HCT116 (cell line): ENCODE measurements around the gene SUPT3H. TPM values are rescaled to one million over a fixed set of nuclear protein-coding genes. Genes with fewer than 3 reads are reported as not detected.

Experiments
- ATAC-seq: fragments of 200-7000 bp; cut with Tn5 transposase; 2 replicates; pipeline ENCODE4 v1.9.1; 2020; ENCODE audit warnings: mild to moderate bottlenecking, moderate library complexity
- BruUV-seq: library from RNA; stranded (reverse); fragments of 400-500 nt; replicated peaks from 2 replicates; lab custom pipeline; 2021; lab: Mats Ljungman, UMichigan
- CTCF ChIA-PET: fragments of 300-600 bp; sonication (Branson Sonifier 250); formaldehyde crosslinking; loops from one replicate; lab custom pipeline; 2021; ENCODE audit warnings: antibody characterized with exemption; lab: Charles Lee
- POLR2A ChIA-PET: fragments of 300-600, 350-600 bp; sonication (Branson Sonifier 250); formaldehyde crosslinking; loops from one replicate; lab custom pipeline; 2021; ENCODE audit warnings: antibody characterized with exemption; lab: Charles Lee
- RAD21 ChIA-PET, 2 experiments: fragments of 300-600 bp; sonication (Branson Sonifier 250); formaldehyde crosslinking; loops; one replicate each; lab custom pipeline; 2023; ENCODE audit warnings: low total read pairs in 2 of 2; ENCODE audit not compliant: uncharacterized antibody in 2 of 2, unreplicated experiment in 2 of 2, low non-redundant PET in 1 of 2; lab: Charles Lee
- DNase-seq: peaks from one replicate; pipeline ENCODE4 v3.0.0-alpha.2; 2010; ENCODE audit warnings: low read depth, low spot score
- H2AFZ ChIP-seq: fragments of 200-600 bp; shearing (Covaris generic), sonication (generic); 2 replicates; pipeline ENCODE4 v1.6.1; 2017; ENCODE audit warnings: low read depth, mixed run types, mixed read lengths, antibody characterized with exemption, low read length; ENCODE audit not compliant: poor library complexity, severe bottlenecking
- H3K27ac ChIP-seq: 2 replicates; pipeline ENCODE4 v1.5.1; 2012; ENCODE audit warnings: low read depth, low read length
- H3K27me3 ChIP-seq: fragments of 200-600 bp; sonication (generic); 2 replicates; pipeline ENCODE4 v1.6.1; 2016; ENCODE audit warnings: mixed run types, low read length, mixed read lengths; ENCODE audit not compliant: insufficient read depth
- H3K36me3 ChIP-seq, 2 experiments: fragments of 200-500 bp in 1 of 2; fragments of 200-600 bp in 1 of 2; sonication (Bioruptor generic) in 1 of 2; sonication (generic) in 1 of 2; 2 replicates each; pipeline versions ENCODE4 v1.5.1 to v1.6.1; 2014 to 2016; ENCODE audit warnings: low read length in 2 of 2, inconsistent platforms in 1 of 2, mixed read lengths in 1 of 2, mixed run types in 1 of 2; ENCODE audit not compliant: insufficient read depth in 2 of 2, control insufficient read depth in 1 of 2
- H3K4me1 ChIP-seq, 2 experiments: fragments of 200-600 bp in 1 of 2; sonication (generic) in 1 of 2; 2 replicates each; pipeline versions ENCODE4 v1.5.1 to v1.6.1; 2012 to 2017; ENCODE audit warnings: low read length in 2 of 2, inconsistent platforms in 1 of 2, mild to moderate bottlenecking in 1 of 2, mixed read lengths in 1 of 2, mixed run types in 1 of 2, moderate library complexity in 1 of 2; ENCODE audit not compliant: insufficient read depth in 2 of 2, control insufficient read depth in 1 of 2
- H3K4me2 ChIP-seq: fragments of 200-600 bp; sonication (generic); 2 replicates; pipeline ENCODE4 v1.6.1; 2017; ENCODE audit warnings: mixed run types, low read length, mixed read lengths
- H3K4me3 ChIP-seq, 2 experiments: fragments of 200-600 bp in 1 of 2; sonication (generic) in 1 of 2; replicated peaks in 1 of 2; 2 replicates each; pipeline ENCODE4 v1.5.1; 2011 to 2016; ENCODE audit warnings: low read length in 2 of 2, control low read depth in 1 of 2, low read depth in 1 of 2, mild to moderate bottlenecking in 1 of 2, mixed read lengths in 1 of 2, mixed run types in 1 of 2
- H3K79me2 ChIP-seq: fragments of 200-600 bp; sonication (generic); 2 replicates; pipeline ENCODE4 v1.6.1; 2017; ENCODE audit warnings: mild to moderate bottlenecking, mixed run types, low read length, moderate library complexity, mixed read lengths; ENCODE audit not compliant: insufficient read depth
- H3K9ac ChIP-seq: fragments of 200-600 bp; sonication (generic); 2 replicates; pipeline ENCODE4 v1.6.1; 2016; ENCODE audit warnings: low read length, mixed read lengths
- H3K9me2 ChIP-seq: fragments of 200-600 bp; sonication (generic), shearing (Covaris generic); 2 replicates; pipeline ENCODE4 v1.6.1; 2017; ENCODE audit warnings: mixed run types, mild to moderate bottlenecking, moderate library complexity; ENCODE audit not compliant: insufficient read depth
- H3K9me3 ChIP-seq, 2 experiments: fragments of 200-500 bp in 1 of 2; fragments of 200-600 bp in 1 of 2; sonication (Bioruptor generic) in 1 of 2; sonication (generic) in 1 of 2; 2 replicates each; pipeline ENCODE4 v1.6.1; 2014 to 2017; ENCODE audit warnings: low read length in 2 of 2, mixed read lengths in 2 of 2, inconsistent platforms in 1 of 2, low read depth in 1 of 2, mild to moderate bottlenecking in 1 of 2, mixed run types in 1 of 2, moderate library complexity in 1 of 2; ENCODE audit not compliant: control insufficient read depth in 1 of 2, insufficient read depth in 1 of 2
- H4K20me1 ChIP-seq: fragments of 200-600 bp; sonication (generic), shearing (Covaris generic); 2 replicates; pipeline ENCODE4 v1.6.1; 2017; ENCODE audit warnings: mixed run types, mild to moderate bottlenecking, moderate library complexity; ENCODE audit not compliant: insufficient read depth
- EGR1 ChIP-seq: IDR thresholded peaks from 2 replicates; pipeline ENCODE4 v1.6.1; 2012; ENCODE audit warnings: low read depth
- ELF1 ChIP-seq: IDR thresholded peaks from 2 replicates; pipeline ENCODE4 v1.6.1; 2012; ENCODE audit warnings: low read depth, borderline replicate concordance
- EZH2phosphoT487 ChIP-seq: fragments of 200-600 bp; IDR thresholded peaks from 2 replicates; pipeline ENCODE4 v1.6.1; 2018; ENCODE audit warnings: antibody characterized with exemption, borderline replicate concordance
- FOSL1 ChIP-seq: IDR thresholded peaks from 2 replicates; pipeline ENCODE4 v1.6.1; 2012; ENCODE audit warnings: low read depth
- JUND ChIP-seq: IDR thresholded peaks from 2 replicates; pipeline ENCODE4 v1.6.1; 2012
- POLR2A ChIP-seq: IDR thresholded peaks from 2 replicates; pipeline ENCODE4 v1.7.0; 2011; ENCODE audit warnings: borderline replicate concordance; ENCODE audit not compliant: insufficient read depth, insufficient read length; ENCODE audit errors: extremely low read depth
- POLR2AphosphoS5 ChIP-seq: IDR thresholded peaks from 2 replicates; pipeline ENCODE4 v1.6.1; 2011; ENCODE audit warnings: mild to moderate bottlenecking, low read depth, low read length, moderate library complexity
- SP1 ChIP-seq: IDR thresholded peaks from 2 replicates; pipeline ENCODE4 v1.6.1; 2012; ENCODE audit warnings: low read depth
- SRF ChIP-seq: IDR thresholded peaks from 2 replicates; pipeline ENCODE4 v1.6.1; 2012; ENCODE audit warnings: low read depth
- TCF7L2 ChIP-seq: IDR thresholded peaks from 2 replicates; pipeline ENCODE4 v1.7.0; 2011; ENCODE audit warnings: borderline replicate concordance, inconsistent platforms; ENCODE audit not compliant: insufficient read depth, insufficient read length; ENCODE audit errors: extremely low read depth
- YY1 ChIP-seq: IDR thresholded peaks from 2 replicates; pipeline ENCODE4 v1.6.1; 2011; ENCODE audit warnings: low read length, low read depth, moderate library complexity, mild to moderate bottlenecking; ENCODE audit not compliant: insufficient replicate concordance; ENCODE audit errors: extremely low read depth
- ZFX ChIP-seq: fragments of 450-650 bp; IDR thresholded peaks from 2 replicates; pipeline ENCODE4 v1.6.1; 2017
- intact Hi-C: fragments of 100-400 bp; cut with micrococcal nuclease; formaldehyde crosslinking; loops from 2 replicates; pipeline ENCODE4 v1.10.0; 2022
- total RNA-seq: library from RNA; stranded (reverse); gene quantifications from one replicate; pipeline ENCODE4 v1.2.1, GENCODE V29; 2021; ENCODE audit not compliant: unreplicated experiment
- TF ChIP-seq, protein P1 (sequence below): IDR thresholded peaks from 2 replicates; pipeline ENCODE4 v1.6.1; 2012

SUPT3H gene
- total RNA-seq, 1 experiment from 2014 or later = 7.4 TPM

DNA sequence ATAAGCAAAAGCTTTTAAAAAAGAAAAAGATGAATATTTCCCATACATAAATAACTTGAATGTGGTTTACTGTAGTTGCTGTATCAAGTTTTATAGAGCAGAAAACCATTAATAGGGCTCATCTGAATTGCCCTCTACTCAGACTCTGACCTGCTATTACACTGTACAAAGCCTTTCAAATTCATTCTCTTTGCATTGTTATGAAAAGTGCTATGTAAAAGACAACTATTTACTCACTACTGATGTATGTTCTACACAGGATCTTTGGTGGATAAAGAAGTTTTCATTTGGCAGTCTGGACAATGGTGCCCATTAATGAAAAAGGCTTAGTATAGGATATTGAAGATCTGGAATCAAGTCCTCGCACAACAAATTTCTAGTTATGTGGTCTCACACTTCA, 248.7 kb downstream of the SUPT3H start:
- H2AFZ ChIP-seq = no peak overlapping the region
- H3K79me2 ChIP-seq = no peaks in the 10 kb centered on the region
- TF ChIP-seq YY1 = no peak
- H3K9ac ChIP-seq = no peak overlapping the region
- H3K4me1 ChIP-seq = peaks cover 0 to 2% of the 10 kb centered on the region in 2 experiments; a peak in 1 of 4 replicates
- ChIA-PET RAD21 (no interaction called here), CTCF (no interaction called here), POLR2A (no interaction called here)
- H3K27me3 ChIP-seq = no peaks in the 10 kb centered on the region
- BruUV-seq = no TSS peak
- no peak overlapping the region for H3K4me2 ChIP-seq
- H4K20me1 ChIP-seq = no peaks in the 10 kb centered on the region
- intact Hi-C loops = no loop called here
- DNase-seq (no peak), ATAC-seq (no peak)
- no peak overlapping the region for H3K4me3 ChIP-seq
- H3K9me3 ChIP-seq = no peaks in the 10 kb centered on the region
- no peak overlapping the region for H3K27ac ChIP-seq
- H3K9me2 ChIP-seq = no peaks in the 10 kb centered on the region
- H3K36me3 ChIP-seq = no peaks in the 10 kb centered on the region

DNA sequence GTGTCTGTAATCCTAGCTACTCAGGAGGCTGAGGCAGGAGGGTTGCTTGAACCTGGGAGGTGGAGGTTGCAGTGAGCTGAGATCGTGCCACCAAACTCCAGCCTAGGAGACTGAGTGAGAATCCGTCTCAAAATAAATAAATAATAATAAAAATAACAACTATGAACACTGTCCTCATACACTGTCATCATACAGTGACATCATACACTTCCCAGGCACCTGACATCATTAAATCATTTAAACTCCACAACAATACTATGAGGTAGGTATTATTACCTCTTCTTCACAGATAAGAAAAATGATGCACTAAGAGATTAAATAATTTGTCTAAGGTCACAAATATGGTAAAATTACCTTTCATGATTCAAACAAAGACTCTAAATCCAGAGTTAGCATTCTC, 250.5 kb downstream of the SUPT3H start:
- RAD21 ChIA-PET = no interaction called here
- no peak for TF ChIP-seq EGR1
- no peak for TF ChIP-seq JUND
- TF ChIP-seq ZFX = no peak
- TF ChIP-seq TCF7L2 = no peak
- TF ChIP-seq SRF = no peak
- no peak for TF ChIP-seq FOSL1
- no peak for TF ChIP-seq ELF1
- TF ChIP-seq, protein P1, sequence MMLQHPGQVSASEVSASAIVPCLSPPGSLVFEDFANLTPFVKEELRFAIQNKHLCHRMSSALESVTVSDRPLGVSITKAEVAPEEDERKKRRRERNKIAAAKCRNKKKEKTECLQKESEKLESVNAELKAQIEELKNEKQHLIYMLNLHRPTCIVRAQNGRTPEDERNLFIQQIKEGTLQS = no peak
- TF ChIP-seq EZH2phosphoT487 = no peak
- no peak for TF ChIP-seq POLR2AphosphoS5
- no peak for TF ChIP-seq YY1
- TF ChIP-seq SP1 = no peak
- TF ChIP-seq POLR2A = no peak
- Histone ChIP-seq H3K4me2 (no peak overlapping the region), H2AFZ (no peak overlapping the region), H3K79me2 (no peaks in the 10 kb centered on the region), H3K9me2 (no peaks in the 10 kb centered on the region), H3K27ac (no peak overlapping the region), H4K20me1 (no peaks in the 10 kb centered on the region), H3K9me3 (no peaks in the 10 kb centered on the region), H3K36me3 (no peaks in the 10 kb centered on the region), H3K4me1 (peaks cover 0 to 1% of the 10 kb centered on the region in 2 experiments; a peak in 1 of 4 replicates), H3K27me3 (no peaks in the 10 kb centered on the region), H3K9ac (no peak overlapping the region), H3K4me3 (no peak overlapping the region)
- no TSS peak for BruUV-seq
- CTCF ChIA-PET = no interaction called here
- ATAC-seq = no peak
- intact Hi-C loops = no loop called here
- no peak for DNase-seq
- POLR2A ChIA-PET = no interaction called here
